ENCODE results near the gene SELENOO. TPM values are rescaled to one million over a fixed set of nuclear protein-coding genes. Genes with fewer than 3 reads are reported as not detected.

SELENOO gene
- total and polyA plus RNA-seq, 2 experiments from 2014 or later, result 31.6 to 37.7 TPM

DNA sequence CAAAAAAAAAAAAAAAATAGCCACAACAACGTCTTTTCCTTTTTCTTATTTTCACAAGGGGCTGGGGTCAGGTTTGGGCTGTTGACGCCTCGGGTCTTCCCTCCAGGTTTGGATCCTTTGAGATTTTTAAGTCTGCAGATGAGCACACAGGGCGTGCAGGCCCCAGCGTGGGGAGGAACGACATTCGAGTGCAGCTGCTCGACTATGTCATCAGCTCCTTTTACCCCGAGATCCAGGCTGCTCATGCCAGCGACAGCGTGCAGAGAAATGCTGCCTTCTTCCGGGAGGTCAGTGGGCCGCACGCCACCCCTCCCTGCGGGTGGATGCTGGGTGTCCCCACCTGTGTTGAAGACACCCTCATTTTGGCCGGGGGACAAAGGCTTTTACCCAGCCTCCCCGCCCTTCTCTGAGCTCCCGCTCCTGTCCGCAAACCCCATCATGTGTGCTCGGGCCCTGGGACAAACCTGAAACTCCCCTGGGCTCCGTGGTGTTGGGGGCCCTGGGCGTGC is 7.7 kb downstream of the SELENOO start:
- Histone ChIP-seq H3K9me2 (replicated peaks; ENCODE audit: insufficient read depth) (no peaks in the 10 kb centered on the region), H2AFZ (no peak overlapping the region), H4K20me1 (ENCODE audit: insufficient read depth, poor library complexity, severe bottlenecking) (peaks cover 22% of the 10 kb centered on the region), H3K9me3 (ENCODE audit: low read depth) (no peaks in the 10 kb centered on the region), H3K27ac (no peak overlapping the region), H3K4me1 (ENCODE audit: insufficient read depth) (no peaks in the 10 kb centered on the region), H3K4me2 (no peak overlapping the region), H3K4me3 (no peak overlapping the region), H3K36me3 (replicated peaks; ENCODE audit: insufficient read depth, low read depth) (no peaks in the 10 kb centered on the region), H3K27me3 (no peaks in the 10 kb centered on the region), H3K79me2 (peaks cover 62% of the 10 kb centered on the region)
- no peak for DNase-seq (ENCODE audit: low spot score)
- TF ChIP-seq EZH2 (IDR thresholded peaks at IDR 0.05; ENCODE audit: borderline replicate concordance) (no peak), EZH2phosphoT487 (IDR thresholded peaks at IDR 0.05; ENCODE audit: low read depth, severe bottlenecking, unreplicated experiment) (no peak)
- TF ChIP-seq, protein P1, sequence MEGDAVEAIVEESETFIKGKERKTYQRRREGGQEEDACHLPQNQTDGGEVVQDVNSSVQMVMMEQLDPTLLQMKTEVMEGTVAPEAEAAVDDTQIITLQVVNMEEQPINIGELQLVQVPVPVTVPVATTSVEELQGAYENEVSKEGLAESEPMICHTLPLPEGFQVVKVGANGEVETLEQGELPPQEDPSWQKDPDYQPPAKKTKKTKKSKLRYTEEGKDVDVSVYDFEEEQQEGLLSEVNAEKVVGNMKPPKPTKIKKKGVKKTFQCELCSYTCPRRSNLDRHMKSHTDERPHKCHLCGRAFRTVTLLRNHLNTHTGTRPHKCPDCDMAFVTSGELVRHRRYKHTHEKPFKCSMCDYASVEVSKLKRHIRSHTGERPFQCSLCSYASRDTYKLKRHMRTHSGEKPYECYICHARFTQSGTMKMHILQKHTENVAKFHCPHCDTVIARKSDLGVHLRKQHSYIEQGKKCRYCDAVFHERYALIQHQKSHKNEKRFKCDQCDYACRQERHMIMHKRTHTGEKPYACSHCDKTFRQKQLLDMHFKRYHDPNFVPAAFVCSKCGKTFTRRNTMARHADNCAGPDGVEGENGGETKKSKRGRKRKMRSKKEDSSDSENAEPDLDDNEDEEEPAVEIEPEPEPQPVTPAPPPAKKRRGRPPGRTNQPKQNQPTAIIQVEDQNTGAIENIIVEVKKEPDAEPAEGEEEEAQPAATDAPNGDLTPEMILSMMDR (IDR thresholded peaks at IDR 0.05; ENCODE audit: poor library complexity), result no peak
- WGBS (ENCODE audit: low lambda C conversion rate, missing lambda C conversion rate), result 95% methylated on average over 20 of the region's 22 CpGs

DNA sequence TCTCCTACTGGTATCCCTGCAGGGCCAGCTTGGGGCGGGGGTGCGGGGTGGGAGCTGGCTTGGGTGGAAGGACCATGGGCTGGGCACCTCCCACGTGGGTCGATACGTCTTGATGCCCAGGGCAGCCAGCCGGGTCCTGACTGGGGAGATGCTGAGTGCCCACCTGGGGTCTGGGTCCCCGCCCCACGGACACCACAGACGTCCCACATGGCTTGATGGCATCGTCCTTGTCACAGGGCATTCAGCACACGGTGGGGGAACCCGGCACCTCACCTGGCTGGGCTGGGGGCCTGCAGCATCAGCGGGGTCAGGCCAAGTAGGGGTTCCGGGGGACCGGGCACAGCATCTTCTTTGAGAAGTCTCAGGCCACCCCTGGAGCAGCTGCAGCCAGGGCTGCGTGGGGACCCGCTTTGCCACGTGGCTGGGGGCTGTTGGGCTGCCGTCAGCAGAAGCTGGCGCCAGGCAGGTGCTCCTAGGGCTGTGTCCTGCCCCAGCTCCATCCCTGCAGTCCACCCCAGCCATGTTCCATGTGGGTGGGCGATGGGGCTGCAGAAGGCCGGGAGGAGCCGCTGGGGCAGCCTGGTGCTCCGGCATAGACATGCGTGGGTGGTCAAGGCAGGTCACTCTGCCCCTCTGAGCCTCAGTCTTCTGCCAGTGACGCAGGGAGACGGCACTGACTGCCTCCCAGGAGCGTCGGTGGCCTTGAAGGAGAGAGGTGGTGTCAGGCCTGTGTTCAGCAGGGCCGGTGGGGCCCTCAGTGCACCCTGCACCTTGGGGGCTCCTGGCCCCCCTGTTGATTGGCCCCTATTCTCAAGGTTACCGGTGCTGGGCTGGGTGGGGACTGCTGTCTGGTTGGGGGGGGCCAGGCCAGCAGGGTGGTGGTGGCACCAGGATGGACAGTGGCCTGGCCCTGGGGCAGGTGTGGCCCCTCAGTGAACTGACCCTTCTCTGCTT is 8.4 kb downstream of the SELENOO start:
- no peak for DNase-seq (ENCODE audit: low spot score)
- H3K79me2 ChIP-seq, result peaks cover 62% of the 10 kb centered on the region
- no peaks in the 10 kb centered on the region for H3K9me2 ChIP-seq (replicated peaks; ENCODE audit: insufficient read depth)
- no peak overlapping the region for H2AFZ ChIP-seq
- TF ChIP-seq EZH2 (IDR thresholded peaks at IDR 0.05; ENCODE audit: borderline replicate concordance) (no peak), EZH2phosphoT487 (IDR thresholded peaks at IDR 0.05; ENCODE audit: low read depth, severe bottlenecking, unreplicated experiment) (no peak)
- TF ChIP-seq, protein P1 (IDR thresholded peaks at IDR 0.05; ENCODE audit: poor library complexity), result no peak
- H3K4me1 ChIP-seq (ENCODE audit: insufficient read depth), result no peaks in the 10 kb centered on the region
- H3K27ac ChIP-seq, result no peak overlapping the region
- H3K27me3 ChIP-seq, result no peaks in the 10 kb centered on the region
- peaks cover 20% of the 10 kb centered on the region for H4K20me1 ChIP-seq (ENCODE audit: insufficient read depth, poor library complexity, severe bottlenecking)
- no peak overlapping the region for H3K4me2 ChIP-seq
- no peaks in the 10 kb centered on the region for H3K9me3 ChIP-seq (ENCODE audit: low read depth)
- no peak overlapping the region for H3K4me3 ChIP-seq
- H3K36me3 ChIP-seq (replicated peaks; ENCODE audit: insufficient read depth, low read depth), result no peaks in the 10 kb centered on the region
- 89% methylated on average over 24 of the region's 31 CpGs for WGBS (ENCODE audit: low lambda C conversion rate, missing lambda C conversion rate)

GRCh38 chr22:50209893-50210292 is 9.1 kb downstream of the SELENOO start:
- H3K9me3 ChIP-seq (ENCODE audit: low read depth), result no peaks in the 10 kb centered on the region
- DNase-seq (ENCODE audit: low spot score), result peak; percentile 74
- no peaks in the 10 kb centered on the region for H3K4me1 ChIP-seq (ENCODE audit: insufficient read depth)
- TF ChIP-seq, protein P1 (IDR thresholded peaks at IDR 0.05; ENCODE audit: poor library complexity), result peak; percentile 78
- no peak for TF ChIP-seq EZH2phosphoT487 (IDR thresholded peaks at IDR 0.05; ENCODE audit: low read depth, severe bottlenecking, unreplicated experiment)
- no peak overlapping the region for H3K4me3 ChIP-seq
- peaks cover 23% of the 10 kb centered on the region for H4K20me1 ChIP-seq (ENCODE audit: insufficient read depth, poor library complexity, severe bottlenecking)
- H3K27ac ChIP-seq, result no peak overlapping the region
- H3K27me3 ChIP-seq, result no peaks in the 10 kb centered on the region
- 78% methylated on average over 20 of the region's 20 CpGs for WGBS (ENCODE audit: low lambda C conversion rate, missing lambda C conversion rate)
- H3K79me2 ChIP-seq, result peaks cover 58% of the 10 kb centered on the region
- no peak overlapping the region for H3K4me2 ChIP-seq
- no peaks in the 10 kb centered on the region for H3K9me2 ChIP-seq (replicated peaks; ENCODE audit: insufficient read depth)
- H2AFZ ChIP-seq, result no peak overlapping the region
- no peaks in the 10 kb centered on the region for H3K36me3 ChIP-seq (replicated peaks; ENCODE audit: insufficient read depth, low read depth)

All from hepatocyte (in vitro differentiated cells).